H4 (cell line): ENCODE data around the gene SLC22A2. TPM values are rescaled to one million over a fixed set of nuclear protein-coding genes. Genes with fewer than 3 reads are reported as not detected.

ENCODE experiments used
- DNase-seq: peaks from one replicate; pipeline ENCODE4 v3.0.0-alpha.2; 2015; ENCODE audit warnings: low spot score
- total RNA-seq: library from RNA; depleted of rRNA; stranded (reverse); fragments of >200 nt; shearing (Covaris generic); gene quantifications from 2 replicates; pipeline ENCODE4 v1.2.3, GENCODE V29; 2014

Gene SLC22A2
- total RNA-seq, 1 experiment from 2014 or later = not detected

GRCh38 chr6:160273750-160274149 is 15.1 kb upstream of the SLC22A2 start:
- no peak for DNase-seq

GRCh38 chr6:160273196-160273595 is 14.6 kb upstream of the SLC22A2 start:
- no peak for DNase-seq

DNA sequence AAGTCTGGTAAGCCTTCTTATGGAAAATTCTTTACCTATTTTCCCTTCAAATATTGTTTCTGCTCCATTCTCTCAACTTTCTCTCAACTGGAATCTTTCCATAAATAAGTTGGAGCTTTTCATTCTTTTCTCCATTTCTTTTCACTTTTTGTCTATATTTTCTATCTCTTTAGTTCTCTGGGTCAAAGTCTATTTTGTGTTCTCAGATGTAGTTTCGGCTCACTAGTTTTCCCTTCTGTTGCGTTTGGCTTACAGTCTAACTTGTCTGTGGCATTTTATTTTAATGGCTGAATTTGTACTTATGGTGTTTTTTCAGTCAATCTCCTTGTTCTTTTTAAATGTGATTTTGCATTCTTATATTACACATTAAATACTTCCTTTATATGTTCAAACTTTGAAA is 14.1 kb upstream of the SLC22A2 start:
- DNase-seq = no peak

DNA sequence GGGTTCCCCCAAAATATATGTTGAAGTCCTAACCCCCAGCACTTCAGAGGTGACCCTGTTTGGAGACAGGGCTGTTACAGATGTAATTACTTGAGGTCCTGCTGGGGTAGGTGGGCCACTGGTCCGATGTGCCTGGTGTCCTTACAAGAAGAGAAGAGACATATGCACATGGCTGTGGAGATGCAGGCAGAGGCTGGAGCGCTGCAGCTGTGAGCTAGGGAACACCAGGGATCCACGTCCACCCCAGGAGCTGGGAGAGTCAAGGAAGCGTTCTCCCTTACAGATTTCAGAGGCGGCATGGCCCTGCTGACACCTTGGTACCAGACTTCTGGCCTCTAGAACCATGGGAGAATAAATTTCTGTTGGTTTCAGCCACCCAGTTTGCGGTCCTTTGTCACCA is 11.7 kb upstream of the SLC22A2 start:
- no peak for DNase-seq

GRCh38 chr6:160269771-160270170 is 11.2 kb upstream of the SLC22A2 start:
- no peak for DNase-seq

GRCh38 chr6:160269023-160269521 is 10.5 kb upstream of the SLC22A2 start:
- DNase-seq = no peak

GRCh38 chr6:160267102-160267501 is 8.5 kb upstream of the SLC22A2 start:
- DNase-seq = no peak

DNA sequence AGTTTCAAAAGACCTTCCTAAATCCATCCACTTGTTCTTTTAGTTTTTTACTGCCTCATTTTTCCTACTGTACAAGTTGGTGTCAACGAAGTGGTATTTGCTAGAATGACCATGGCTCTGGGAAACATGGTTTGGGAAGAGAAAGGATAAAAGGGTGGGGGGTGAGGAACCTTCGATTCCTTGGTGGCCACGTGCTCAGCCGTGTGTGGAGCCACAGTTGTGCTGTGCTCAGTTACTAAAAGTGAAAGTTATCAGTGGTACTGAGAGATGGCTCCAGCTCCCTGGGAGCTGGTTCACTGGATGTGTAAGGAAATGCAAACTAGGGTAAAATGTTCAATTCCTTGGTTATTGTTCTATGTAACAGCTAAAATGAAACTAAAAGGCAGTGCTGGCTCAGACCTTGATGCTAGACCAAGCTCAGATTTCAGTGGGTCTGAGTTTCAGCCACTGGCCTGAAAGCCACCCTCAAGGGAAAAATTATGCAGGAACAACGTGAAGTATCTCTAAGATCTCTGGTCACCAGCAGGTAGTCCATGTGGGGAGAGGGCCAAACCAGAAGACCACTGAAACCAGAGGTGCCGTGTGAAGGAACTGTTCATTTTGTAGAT is 7.4 kb upstream of the SLC22A2 start:
- DNase-seq = no peak

GRCh38 chr6:160264061-160264612 is 5.5 kb upstream of the SLC22A2 start:
- no peak for DNase-seq

GRCh38 chr6:160263196-160263939 is 4.7 kb upstream of the SLC22A2 start:
- no peak for DNase-seq

GRCh38 chr6:160261991-160262680 is 3.5 kb upstream of the SLC22A2 start:
- DNase-seq = no peak

GRCh38 chr6:160260803-160261450 is 2.3 kb upstream of the SLC22A2 start:
- no peak for DNase-seq

DNA sequence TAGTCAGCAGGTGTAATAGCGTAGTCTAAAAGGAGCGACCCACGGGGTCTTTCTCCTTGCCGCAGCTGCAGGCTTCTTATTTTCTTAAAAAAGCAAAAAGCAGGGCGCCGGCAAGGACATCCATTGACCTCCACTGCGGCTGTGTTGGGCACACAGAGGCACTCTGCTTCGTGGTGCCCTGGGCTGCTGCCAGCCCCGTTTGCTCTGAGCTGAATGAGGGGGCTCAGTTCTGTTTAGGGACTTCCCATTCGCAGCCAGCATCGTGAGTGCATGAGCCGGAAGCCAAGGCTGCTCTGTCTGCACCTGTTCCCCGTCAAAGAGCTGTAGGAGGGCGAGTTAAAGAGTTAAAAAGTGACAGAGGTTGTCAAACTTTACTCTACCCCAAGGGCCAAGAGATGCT is 1.7 kb upstream of the SLC22A2 start:
- DNase-seq = no peak

DNA sequence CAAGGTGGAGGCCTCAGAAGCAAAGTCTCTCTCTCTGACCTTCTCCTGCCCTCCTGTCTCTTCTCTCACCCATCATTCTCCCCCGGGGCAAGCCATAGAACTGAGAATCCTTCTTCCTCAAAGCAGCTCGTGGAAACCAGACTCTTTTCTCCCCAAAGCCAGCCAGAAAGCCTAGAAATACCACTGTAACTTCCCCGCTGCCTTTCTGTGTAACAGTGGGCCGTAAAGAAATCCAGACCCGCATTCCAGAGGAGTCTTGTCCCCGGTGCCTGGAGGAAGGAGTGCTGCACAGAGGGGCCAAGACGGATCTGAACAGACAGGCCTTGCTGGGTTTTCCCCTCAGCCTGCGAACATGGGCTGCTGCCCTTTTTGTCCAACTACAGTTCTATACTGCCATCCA is 977 bp upstream of the SLC22A2 start:
- DNase-seq = no peak

- no peak for DNase-seq
These were observed 463 bp upstream of the SLC22A2 start for GRCh38 chr6:160259143-160259425.

GRCh38 chr6:160256445-160256844 is 2.2 kb downstream of the SLC22A2 start:
- no peak for DNase-seq

GRCh38 chr6:160254467-160255312 is 3.9 kb downstream of the SLC22A2 start:
- no peak for DNase-seq

DNA sequence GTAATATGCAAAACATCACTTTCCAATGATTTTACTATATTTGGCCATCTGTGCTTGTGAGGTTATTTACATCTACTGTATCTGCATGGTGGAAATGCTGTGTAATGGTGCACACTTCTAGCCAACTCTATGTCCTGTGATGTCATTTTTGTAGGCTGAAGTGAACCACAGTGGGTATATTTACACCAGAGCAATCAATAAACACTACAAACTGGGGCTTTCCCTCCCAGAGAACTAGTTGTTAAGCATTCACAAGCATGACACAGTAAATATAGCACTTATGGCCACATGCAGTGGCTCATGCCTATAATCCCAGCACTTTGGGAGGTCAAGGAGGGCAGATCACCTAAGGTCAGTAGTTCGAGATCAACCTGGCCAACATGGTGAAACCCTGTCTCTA is 4.9 kb downstream of the SLC22A2 start:
- peak; percentile 4 for DNase-seq

DNA sequence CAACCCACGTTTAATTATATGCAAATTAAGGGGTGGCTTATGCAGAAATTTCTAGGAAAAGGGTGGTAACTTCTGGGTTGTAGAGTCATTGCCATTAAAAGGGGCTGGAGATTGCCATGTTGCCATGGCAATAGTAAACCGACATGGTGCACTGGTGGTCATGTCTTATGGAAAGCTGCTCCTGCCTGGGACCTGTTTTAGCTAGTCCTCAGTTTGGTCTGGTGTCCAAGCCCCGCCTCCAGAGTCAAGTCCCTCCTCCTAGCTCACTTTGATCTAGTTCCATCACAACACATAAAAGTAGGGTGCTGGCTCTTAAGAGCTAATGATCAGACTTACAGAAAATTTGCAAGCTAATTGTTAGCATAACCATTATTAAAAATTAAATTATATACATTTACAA is 5.3 kb downstream of the SLC22A2 start:
- DNase-seq = no peak

- no peak for DNase-seq
These were observed 6.4 kb downstream of the SLC22A2 start for GRCh38 chr6:160252073-160252813.

GRCh38 chr6:160249671-160250070 is 8.9 kb downstream of the SLC22A2 start:
- no peak for DNase-seq
